Stomach (tissue), 4 donors: ENCODE results near the gene AGBL4.

Experiments
- CTCF ChIP-seq, 7 experiments: fragments of 450-650 bp in 4 of 7; fragments of 200-600 bp in 3 of 7; sonication (generic) in 3 of 7; IDR thresholded peaks; one replicate each; pipeline ENCODE4 v1.5.1; 2016 to 2019; ENCODE audit warnings: antibody characterized with exemption in 7 of 7, control low read depth in 2 of 7, mild to moderate bottlenecking in 1 of 7
- EP300 ChIP-seq: sonication (generic); formaldehyde crosslinking; IDR thresholded peaks from one replicate; pipeline ENCODE4 v1.6.1; 2017; ENCODE audit warnings: antibody characterized with exemption
- POLR2A ChIP-seq, 4 donors: fragments of 450-650 bp; IDR thresholded peaks; one replicate each; pipeline ENCODE4 v1.6.1; 2016; ENCODE audit warnings: antibody characterized with exemption in 4 of 4, control low read depth in 2 of 4, mild to moderate bottlenecking in 1 of 4, moderate library complexity in 1 of 4
- POLR2AphosphoS5 ChIP-seq, 3 donors: sonication (generic); formaldehyde crosslinking; IDR thresholded peaks; one replicate each; pipeline ENCODE4 v1.6.1; 2016; ENCODE audit warnings: antibody characterized with exemption in 3 of 3

- TF ChIP-seq CTCF (IDR thresholded peaks at IDR 0.05) (no peak), POLR2A (IDR thresholded peaks at IDR 0.05) (no peak), EP300 (no peak), POLR2AphosphoS5 (IDR thresholded peaks at IDR 0.05) (peak in 1 of 3 donors; percentile 16)
Measured at GRCh38 chr1:48760857-48761256, 1262.9 kb downstream of the AGBL4 start.
